GM21717 (cell line): Measurements from ENCODE around the gene MAP2.
A peak's percentile ranks its signal among the peaks of the same experiment; 100 is the strongest.

ENCODE experiments used
- ATAC-seq: cut with Tn5 transposase; IDR thresholded peaks from one replicate; pipeline ENCODE4 v1.9.1; 2021; ENCODE audit warnings: mild to moderate bottlenecking, moderate library complexity; ENCODE audit not compliant: unreplicated experiment

The MAP2 gene

GRCh38 chr2:209640358-209640757, 216.5 kb downstream of the MAP2 start:
- no peak for ATAC-seq

- ATAC-seq, result no peak
Measured at GRCh38 chr2:209642146-209642820, 218.4 kb downstream of the MAP2 start.

- ATAC-seq, result no peak
Measured at GRCh38 chr2:209644842-209645241, 221.0 kb downstream of the MAP2 start.

- no peak for ATAC-seq
Measured at GRCh38 chr2:209648714-209649113, 224.9 kb downstream of the MAP2 start.

- ATAC-seq, result no peak
Measured at GRCh38 chr2:209653134-209653533, 229.3 kb downstream of the MAP2 start.

GRCh38 chr2:209661286-209661894, 237.5 kb downstream of the MAP2 start:
- no peak for ATAC-seq

- no peak for ATAC-seq
Measured at GRCh38 chr2:209662021-209662420, 238.2 kb downstream of the MAP2 start.

GRCh38 chr2:209663139-209663538, 239.3 kb downstream of the MAP2 start:
- peak; percentile 81 for ATAC-seq

- no peak for ATAC-seq
Measured at GRCh38 chr2:209663656-209664055, 239.8 kb downstream of the MAP2 start.

GRCh38 chr2:209666296-209666695, 242.4 kb downstream of the MAP2 start:
- no peak for ATAC-seq

- ATAC-seq, result no peak
Measured at GRCh38 chr2:209671020-209671680, 247.3 kb downstream of the MAP2 start.

- no peak for ATAC-seq
Measured at GRCh38 chr2:209673811-209674210, 250.0 kb downstream of the MAP2 start.

- ATAC-seq, result no peak
Measured at GRCh38 chr2:209680596-209680995, 256.7 kb downstream of the MAP2 start.

- no peak for ATAC-seq
Measured at GRCh38 chr2:209681201-209681735, 257.4 kb downstream of the MAP2 start.

- no peak for ATAC-seq
Measured at GRCh38 chr2:209682646-209683045, 258.8 kb downstream of the MAP2 start.

GRCh38 chr2:209685340-209685739, 261.5 kb downstream of the MAP2 start:
- ATAC-seq, result no peak

GRCh38 chr2:209685963-209686362, 262.1 kb downstream of the MAP2 start:
- ATAC-seq, result no peak

- no peak for ATAC-seq
Measured at GRCh38 chr2:209686448-209686847, 262.6 kb downstream of the MAP2 start.

GRCh38 chr2:209687323-209687969, 263.6 kb downstream of the MAP2 start:
- ATAC-seq, result no peak

GRCh38 chr2:209688385-209688784, 264.5 kb downstream of the MAP2 start:
- no peak for ATAC-seq

GRCh38 chr2:209690029-209690754, 266.3 kb downstream of the MAP2 start:
- ATAC-seq, result no peak
